Testis (tissue), 3 donors: Measurements from ENCODE around the gene TMEM106C. TPM values are rescaled to one million over a fixed set of nuclear protein-coding genes. Genes with fewer than 3 reads are reported as not detected.

Experiments used
- DNase-seq: peaks from one replicate; pipeline ENCODE4 v3.0.0-alpha.2; 2019
- H3K27ac ChIP-seq, 2 donors: fragments of 200-600 bp; sonication (generic); one replicate each; pipeline ENCODE4 v1.5.1; 2019
- H3K27me3 ChIP-seq: fragments of 200-600 bp; sonication (generic); one replicate; pipeline ENCODE4 v1.5.1; 2019
- H3K36me3 ChIP-seq: fragments of 200-600 bp; sonication (generic); one replicate; pipeline ENCODE4 v1.5.1; 2017; ENCODE audit warnings: low read depth; ENCODE audit errors: missing control alignments
- H3K4me1 ChIP-seq: fragments of 200-600 bp; sonication (generic); one replicate; pipeline ENCODE4 v1.5.1; 2019
- H3K4me3 ChIP-seq, 2 donors: fragments of 200-600 bp; sonication (generic); one replicate each; pipeline ENCODE4 v1.5.1; 2017 to 2019
- H3K9me3 ChIP-seq: fragments of 200-600 bp; sonication (generic); one replicate; pipeline ENCODE4 v1.5.1; 2017
- POLR2A ChIP-seq: fragments of 450-650 bp; IDR thresholded peaks from one replicate; pipeline ENCODE4 v1.6.1; 2017; ENCODE audit warnings: antibody characterized with exemption, mild to moderate bottlenecking, moderate library complexity
- WGBS, 2 donors: methylation state at CpG; one replicate each; pipeline ENCODE4 v1.1.5; 2018; 5-methylcytosine and 5-hydroxymethylcytosine counted together
- intact Hi-C: fragments of 100-400 bp; cut with DNase I; formaldehyde crosslinking; loops from one replicate; pipeline ENCODE4 v1.15.1; 2023; ENCODE audit warnings: low total_unique reads
- polyA plus RNA-seq: library from polyadenylated mRNA; stranded (reverse); fragments of 350-450 nt; fragmentation: Illumina TruSeq; extraction: RNeasy Lipid Tissue Mini Kit (QIAGEN cat#74804); gene quantifications from one replicate; pipeline ENCODE4 v1.2.3, GENCODE V29; 2014; ENCODE audit warnings: low read depth, low replicate concordance; ENCODE audit not compliant: insufficient read depth
- total RNA-seq, 2 donors: library from RNA; depleted of rRNA; stranded (reverse); fragments of >200 nt; gene quantifications; one replicate each; pipeline ENCODE4 v1.2.3, GENCODE V29; 2016
- TF ChIP-seq, protein P1 (sequence below), 3 experiments: fragments of 450-650 bp in 2 of 3; fragments of 200-600 bp in 1 of 3; sonication (generic) in 1 of 3; IDR thresholded peaks; one replicate each; pipeline ENCODE4 v1.5.1; 2016 to 2019; ENCODE audit warnings: antibody characterized with exemption in 3 of 3, mild to moderate bottlenecking in 2 of 3, moderate library complexity in 1 of 3

The TMEM106C gene
- total and polyA plus RNA-seq, 3 donors from 2014 or later = 63.5 to 132 (median 91.1) TPM

DNA sequence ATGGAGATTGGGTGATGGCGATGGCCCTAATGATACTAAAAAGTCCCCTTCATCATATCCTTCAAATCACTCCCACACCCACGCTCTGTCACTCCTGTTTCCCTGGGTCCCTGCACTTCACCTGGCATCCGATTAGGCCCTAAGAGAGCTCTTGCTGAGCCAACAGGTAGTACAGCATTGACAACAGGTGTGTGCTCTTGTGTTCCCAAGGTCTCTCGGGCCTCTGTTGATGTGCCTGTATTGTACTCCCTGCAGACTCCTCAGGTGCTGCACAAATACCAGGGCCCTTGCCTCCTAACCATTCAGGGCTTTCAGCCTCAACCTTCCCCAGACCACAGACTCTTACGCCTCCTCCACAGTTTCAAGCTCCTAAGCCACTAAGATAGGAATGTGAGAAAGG, 32.8 kb upstream of the TMEM106C start:
- WGBS, 2 donors = 95 to 99% methylated on average over 5 of the region's 5 CpGs
- Histone ChIP-seq H3K27me3 (no peaks in the 10 kb centered on the region), H3K36me3 (no peaks in the 10 kb centered on the region), H3K4me3 (no peak overlapping the region), H3K9me3 (no peaks in the 10 kb centered on the region), H3K27ac (no peak overlapping the region), H3K4me1 (peaks cover 8% of the 10 kb centered on the region)
- TF ChIP-seq, protein P1, sequence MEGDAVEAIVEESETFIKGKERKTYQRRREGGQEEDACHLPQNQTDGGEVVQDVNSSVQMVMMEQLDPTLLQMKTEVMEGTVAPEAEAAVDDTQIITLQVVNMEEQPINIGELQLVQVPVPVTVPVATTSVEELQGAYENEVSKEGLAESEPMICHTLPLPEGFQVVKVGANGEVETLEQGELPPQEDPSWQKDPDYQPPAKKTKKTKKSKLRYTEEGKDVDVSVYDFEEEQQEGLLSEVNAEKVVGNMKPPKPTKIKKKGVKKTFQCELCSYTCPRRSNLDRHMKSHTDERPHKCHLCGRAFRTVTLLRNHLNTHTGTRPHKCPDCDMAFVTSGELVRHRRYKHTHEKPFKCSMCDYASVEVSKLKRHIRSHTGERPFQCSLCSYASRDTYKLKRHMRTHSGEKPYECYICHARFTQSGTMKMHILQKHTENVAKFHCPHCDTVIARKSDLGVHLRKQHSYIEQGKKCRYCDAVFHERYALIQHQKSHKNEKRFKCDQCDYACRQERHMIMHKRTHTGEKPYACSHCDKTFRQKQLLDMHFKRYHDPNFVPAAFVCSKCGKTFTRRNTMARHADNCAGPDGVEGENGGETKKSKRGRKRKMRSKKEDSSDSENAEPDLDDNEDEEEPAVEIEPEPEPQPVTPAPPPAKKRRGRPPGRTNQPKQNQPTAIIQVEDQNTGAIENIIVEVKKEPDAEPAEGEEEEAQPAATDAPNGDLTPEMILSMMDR (IDR thresholded peaks at IDR 0.05) = no peak
- TF ChIP-seq POLR2A = no peak
- intact Hi-C loops = no loop called here
- DNase-seq = no peak

GRCh38 chr12:47931187-47931586, 32.2 kb upstream of the TMEM106C start:
- no peak overlapping the region for H3K27ac ChIP-seq
- H3K4me3 ChIP-seq = no peak overlapping the region
- no peak for DNase-seq
- 90 to 94% methylated on average over 1 of the region's 1 CpG for WGBS, 2 donors
- no peaks in the 10 kb centered on the region for H3K27me3 ChIP-seq
- H3K9me3 ChIP-seq = no peaks in the 10 kb centered on the region
- no peaks in the 10 kb centered on the region for H3K36me3 ChIP-seq
- no peak for TF ChIP-seq POLR2A
- TF ChIP-seq, protein P1 (IDR thresholded peaks at IDR 0.05) = no peak
- intact Hi-C loops = no loop called here
- H3K4me1 ChIP-seq = peaks cover 8% of the 10 kb centered on the region

GRCh38 chr12:47935184-47935583, 28.2 kb upstream of the TMEM106C start:
- WGBS, 2 donors = 42 to 52% methylated on average over 9 of the region's 9 CpGs
- DNase-seq = peak; percentile 69

DNA sequence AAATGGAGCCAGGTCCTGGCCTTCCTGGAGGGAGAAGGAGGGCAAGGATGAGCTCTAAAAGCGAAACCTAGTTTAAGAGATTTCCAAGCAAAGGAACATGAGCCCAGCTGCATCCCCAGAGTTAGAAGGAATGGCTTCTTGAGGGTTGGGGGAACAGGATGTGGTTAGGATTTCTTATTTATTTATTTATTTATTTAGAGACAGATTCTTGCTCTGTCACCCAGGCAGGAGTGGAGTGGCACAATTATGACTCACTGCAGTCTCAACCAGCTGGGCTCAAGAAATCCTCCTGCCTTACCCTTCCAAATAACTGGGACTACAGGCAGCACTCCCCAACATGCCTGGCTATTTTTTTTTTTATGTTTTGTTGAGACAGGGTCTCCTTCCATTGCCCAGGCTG, 25.3 kb upstream of the TMEM106C start:
- H3K27me3 ChIP-seq = no peaks in the 10 kb centered on the region
- peaks cover 8% of the 10 kb centered on the region for H3K4me1 ChIP-seq
- H3K4me3 ChIP-seq = no peak overlapping the region
- intact Hi-C loops = no loop called here
- H3K36me3 ChIP-seq = no peaks in the 10 kb centered on the region
- TF ChIP-seq, protein P1 (IDR thresholded peaks at IDR 0.05) = no peak
- TF ChIP-seq POLR2A = no peak
- H3K27ac ChIP-seq = no peak overlapping the region
- no peaks in the 10 kb centered on the region for H3K9me3 ChIP-seq
- WGBS, 2 donors = 95 to 97% methylated on average over 1 of the region's 1 CpG
- DNase-seq = no peak

More at GRCh38 chr12:47935184-47935583, 28.2 kb upstream of the TMEM106C start:
- no peak for TF ChIP-seq POLR2A
- TF ChIP-seq, protein P1 (IDR thresholded peaks at IDR 0.05) = no peak
- intact Hi-C loops = no loop called here
- H3K4me1 ChIP-seq = peaks cover 8% of the 10 kb centered on the region
- no peaks in the 10 kb centered on the region for H3K27me3 ChIP-seq
- no peak overlapping the region for H3K27ac ChIP-seq
- no peak overlapping the region for H3K4me3 ChIP-seq
- H3K9me3 ChIP-seq = no peaks in the 10 kb centered on the region
- no peaks in the 10 kb centered on the region for H3K36me3 ChIP-seq

GRCh38 chr12:47938594-47938993, 24.8 kb upstream of the TMEM106C start:
- Histone ChIP-seq H3K9me3 (no peaks in the 10 kb centered on the region), H3K27me3 (no peaks in the 10 kb centered on the region), H3K4me1 (peaks cover 8% of the 10 kb centered on the region), H3K4me3 (no peak overlapping the region), H3K36me3 (no peaks in the 10 kb centered on the region), H3K27ac (no peak overlapping the region)
- DNase-seq = no peak
- intact Hi-C loops = no loop called here
- 91 to 97% methylated on average over 4 of the region's 4 CpGs for WGBS, 2 donors
- TF ChIP-seq, protein P1 (IDR thresholded peaks at IDR 0.05) = no peak
- no peak for TF ChIP-seq POLR2A
